Caki2 (cell line): ENCODE results near the gene TUBB3. TPM values are rescaled to one million over a fixed set of nuclear protein-coding genes. Genes with fewer than 3 reads are reported as not detected.
"Not testable (repeated sequence)": the region's sequence is repeated elsewhere in the genome, so short reads cannot be mapped to it uniquely, and the experiment has no call there.

Experiments used
- DNase-seq: peaks from one replicate; pipeline ENCODE4 v3.0.0-alpha.2; 2015; ENCODE audit warnings: low read depth
- in situ Hi-C: cut with HindIII; loops from 2 replicates; pipeline ENCODE4 v1.10.0; 2016; ENCODE audit warnings: low sequenced_read_pairs, low pct_unique_long_range_greater_than_20kb, mixed read lengths
- total RNA-seq: library from RNA; depleted of rRNA; stranded (reverse); fragments of >200 nt; shearing (Covaris generic); gene quantifications from 2 replicates; pipeline ENCODE4 v1.2.3, GENCODE V29; 2014; ENCODE audit warnings: low replicate concordance; rRNA removed

Gene TUBB3
- 116 and 131 TPM in 2 replicates for total RNA-seq

DNA sequence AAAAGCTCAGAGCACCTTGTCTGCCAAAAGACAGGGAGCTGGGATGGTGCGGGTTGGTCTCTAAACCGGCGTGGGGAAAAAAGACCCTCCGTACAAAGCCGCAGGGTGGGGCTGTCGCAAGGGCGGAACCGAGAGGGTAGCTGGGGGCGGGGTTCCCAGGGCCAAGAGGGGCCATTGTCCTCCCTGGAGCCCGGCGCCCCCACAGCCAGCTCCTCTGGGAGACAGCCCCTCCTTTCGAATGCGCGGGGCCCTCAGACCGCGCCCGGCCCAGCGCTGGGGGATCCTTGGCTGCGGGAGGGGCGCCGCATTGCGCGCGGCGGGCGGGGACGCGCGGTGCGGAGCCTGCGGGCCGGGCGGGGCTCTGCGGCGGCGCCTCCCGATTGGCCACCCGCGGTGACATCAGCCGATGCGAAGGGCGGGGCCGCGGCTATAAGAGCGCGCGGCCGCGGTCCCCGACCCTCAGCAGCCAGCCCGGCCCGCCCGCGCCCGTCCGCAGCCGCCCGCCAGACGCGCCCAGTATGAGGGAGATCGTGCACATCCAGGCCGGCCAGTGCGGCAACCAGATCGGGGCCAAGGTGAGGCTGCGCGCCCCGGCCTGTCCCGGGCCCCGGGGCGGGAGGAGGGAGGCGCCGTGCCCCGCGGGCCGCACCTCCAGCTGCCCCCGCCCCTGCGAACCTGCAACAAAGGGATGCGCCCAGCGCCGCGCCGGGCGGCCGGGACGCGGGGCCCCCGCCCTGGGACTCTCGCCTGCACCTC lies at the start of gene TUBB3:
TSS of gene TUBB3 (plus strand) at position 459 of the 756 bp plus-strand sequence. CDS start at position 519, 60 bp downstream.
- DNase-seq, result peak; percentile 85
- in situ Hi-C loops, result no loop called here

GRCh38 chr16:89873972-89874689 lies 49.0 kb upstream of the TUBB3 start:
- peak; percentile 80 for DNase-seq
- in situ Hi-C loops, result no loop called here

DNA sequence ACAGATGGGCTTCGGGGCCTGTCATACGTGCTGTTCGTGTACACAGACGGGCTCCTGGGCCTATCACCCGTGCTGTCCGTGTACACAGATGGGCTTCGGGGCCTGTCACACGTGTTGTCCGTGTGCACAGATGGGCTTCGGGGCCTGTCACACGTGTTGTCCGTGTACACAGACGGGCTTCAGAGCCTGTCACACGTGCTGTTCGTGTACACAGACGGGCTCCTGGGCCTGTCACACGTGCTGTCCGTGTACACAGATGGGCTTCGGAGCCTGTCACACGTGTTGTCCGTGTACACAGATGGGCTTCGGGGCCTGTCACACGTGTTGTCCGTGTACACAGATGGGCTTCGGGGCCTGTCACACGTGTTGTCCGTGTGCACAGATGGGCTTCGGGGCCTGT lies 44.0 kb upstream of the TUBB3 start:
- DNase-seq, in situ Hi-C loops: not testable (repeated sequence)

GRCh38 chr16:89880477-89881367 lies 42.4 kb upstream of the TUBB3 start:
- in situ Hi-C loops, result no loop called here
- no peak for DNase-seq

DNA sequence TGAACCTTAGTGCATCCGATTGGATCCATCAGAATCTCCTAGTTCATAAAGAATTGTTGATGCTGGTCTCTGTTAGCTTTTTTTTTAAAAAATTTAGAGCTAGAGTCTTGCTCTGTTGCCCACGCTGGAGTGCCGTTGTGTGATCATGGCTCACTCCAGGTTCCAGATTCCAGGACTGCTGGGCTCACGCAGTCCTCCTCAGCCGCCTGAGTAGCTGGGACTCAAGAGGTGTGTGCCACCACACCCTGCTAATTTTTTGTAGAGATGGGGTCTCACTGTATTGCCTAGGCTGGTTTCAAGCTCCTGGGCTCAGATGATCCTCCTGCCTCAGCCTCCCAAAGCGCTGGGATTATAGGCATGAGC lies 41.8 kb upstream of the TUBB3 start:
- in situ Hi-C loops, result no loop called here
- DNase-seq, result no peak

- DNase-seq, result no peak
Measured at GRCh38 chr16:89883346-89884040, 39.6 kb upstream of the TUBB3 start.

GRCh38 chr16:89884041-89884421 lies 39.1 kb upstream of the TUBB3 start:
- in situ Hi-C loops, result no loop called here
- DNase-seq, result no peak

More at GRCh38 chr16:89883346-89884040, 39.6 kb upstream of the TUBB3 start:
- in situ Hi-C loops, result no loop called here

DNA sequence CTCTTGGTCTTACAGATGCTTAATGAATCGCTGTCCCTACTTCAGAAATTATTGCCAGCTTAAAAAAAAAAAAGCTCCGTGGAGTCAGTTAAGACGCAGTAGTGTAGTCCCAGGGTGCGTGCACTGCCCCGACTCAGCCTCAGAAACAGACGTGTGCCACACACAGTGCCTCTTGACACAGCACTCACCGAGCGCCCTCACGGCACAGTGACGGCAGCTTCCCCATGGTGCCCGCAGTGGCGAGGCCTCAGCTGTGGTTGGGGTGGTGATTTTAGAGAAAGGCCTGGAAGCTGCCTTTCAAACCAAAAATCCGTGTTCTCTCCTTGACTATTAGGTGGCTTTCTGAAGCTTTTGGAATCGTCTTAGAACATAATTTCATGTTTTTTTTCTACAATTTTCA lies 35.9 kb upstream of the TUBB3 start:
- in situ Hi-C loops, result no loop called here
- DNase-seq, result no peak

- no peak for DNase-seq
- in situ Hi-C loops, result no loop called here
Measured at GRCh38 chr16:89890200-89890599, 32.9 kb upstream of the TUBB3 start.

DNA sequence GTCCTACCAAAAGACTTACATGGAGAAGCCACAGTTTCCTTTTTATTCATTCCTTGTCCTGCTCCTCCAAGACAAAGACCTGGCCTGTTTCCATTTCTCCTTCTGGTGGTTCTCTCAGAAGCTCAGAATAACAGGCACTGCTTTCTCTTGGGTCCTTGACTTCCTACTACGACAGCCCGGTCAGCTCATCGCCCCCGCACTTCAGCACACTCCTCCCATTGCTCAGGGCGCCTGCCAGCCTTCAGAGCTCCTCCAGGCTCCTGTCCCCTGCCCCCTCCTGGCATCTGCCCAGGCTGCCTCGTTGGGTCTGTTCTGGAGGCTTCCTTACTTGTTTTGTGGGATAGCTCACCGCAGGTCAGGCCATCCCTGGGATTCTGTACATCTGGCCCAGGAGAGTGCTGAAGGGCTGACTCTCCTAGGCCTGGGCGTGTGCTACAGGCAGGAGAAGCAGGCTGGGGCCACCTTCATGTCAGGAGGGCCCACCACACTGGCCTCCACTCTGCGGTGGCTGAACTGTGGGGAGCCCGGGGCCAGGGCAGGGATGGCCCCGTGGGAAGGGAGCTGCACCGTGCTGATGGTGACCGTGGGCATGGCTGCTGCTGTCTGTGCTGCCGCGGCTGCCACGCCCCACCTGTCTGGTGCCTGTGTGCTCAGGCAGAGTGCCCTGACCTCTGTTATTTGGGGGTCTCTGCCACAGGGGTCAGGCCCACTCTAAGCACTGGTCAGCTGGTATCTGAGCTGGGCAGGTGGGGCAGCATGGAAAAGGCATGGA lies 32.1 kb upstream of the TUBB3 start:
- in situ Hi-C loops, result no loop called here

GRCh38 chr16:89892055-89892630 lies 31.0 kb upstream of the TUBB3 start:
- in situ Hi-C loops, result no loop called here
- no peak for DNase-seq

More for the DNA sequence above, 32.1 kb upstream of the TUBB3 start:
- no peak for DNase-seq

- no peak for DNase-seq
- in situ Hi-C loops, result no loop called here
Measured at GRCh38 chr16:89892635-89893034, 30.5 kb upstream of the TUBB3 start.

GRCh38 chr16:89893642-89894548 lies 29.2 kb upstream of the TUBB3 start:
- no peak for DNase-seq
- in situ Hi-C loops, result no loop called here

DNA sequence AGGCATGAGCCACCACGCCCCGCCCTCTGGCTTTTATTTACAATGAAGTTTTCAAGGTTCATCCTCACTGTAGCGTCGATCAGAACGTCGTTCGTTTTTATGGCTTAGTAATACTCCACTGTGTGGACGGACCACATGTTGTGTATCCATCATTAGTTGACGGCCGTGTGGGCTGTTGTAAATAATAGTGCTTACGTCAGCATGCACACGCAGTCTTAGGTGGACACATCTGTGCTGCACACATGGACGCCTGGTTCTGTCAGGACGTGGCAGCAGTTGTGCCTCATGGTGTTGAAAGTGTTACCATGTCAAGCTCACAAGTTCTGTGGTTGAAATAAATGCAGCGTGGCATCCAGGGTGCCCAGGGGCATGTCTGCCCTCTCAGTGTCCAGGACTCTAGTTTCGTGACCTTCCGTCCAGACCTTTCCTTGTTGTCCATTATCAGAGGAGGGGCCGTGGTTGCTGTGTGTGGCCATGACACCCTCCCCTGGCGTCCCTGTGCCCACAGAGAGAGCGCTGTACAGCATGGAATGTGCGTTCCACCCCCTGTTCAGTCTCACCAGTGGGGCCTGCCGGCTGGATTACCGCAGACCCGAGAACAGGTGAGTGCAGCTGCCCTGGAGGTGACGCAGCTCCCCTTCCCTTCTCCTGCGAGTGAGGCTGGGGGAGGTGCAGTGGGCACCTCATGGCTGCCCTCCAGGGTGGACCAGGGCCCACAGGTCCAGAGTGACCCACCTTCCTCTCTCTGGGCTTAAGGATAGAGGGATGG lies 27.5 kb upstream of the TUBB3 start:
- in situ Hi-C loops, result no loop called here
- DNase-seq, result no peak

DNA sequence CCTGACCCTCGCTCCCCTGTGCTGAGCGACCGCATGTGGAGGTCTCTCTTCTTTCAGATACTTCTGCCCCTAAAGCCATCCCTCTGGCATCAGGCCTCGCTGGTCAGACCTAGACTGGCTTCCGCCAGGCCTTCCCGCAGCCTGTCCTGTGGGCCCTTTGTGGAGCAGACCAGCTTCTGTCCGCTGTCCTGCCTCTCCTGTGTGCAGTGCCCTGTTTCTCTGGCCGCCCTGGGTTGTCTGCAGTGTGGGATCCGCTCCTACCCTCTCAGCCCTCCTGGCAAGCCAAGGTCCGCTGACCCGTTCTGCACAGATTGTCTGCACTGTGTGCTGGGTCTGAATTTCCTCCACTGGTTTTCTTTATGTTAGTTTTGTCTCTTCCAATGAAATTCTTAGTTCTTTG lies 25.9 kb upstream of the TUBB3 start:
- DNase-seq, result no peak
- in situ Hi-C loops, result no loop called here
